Measurements from ENCODE around the gene MYO5B.
"Not testable (repeated sequence)": the region's sequence is repeated elsewhere in the genome, so short reads cannot be mapped to it uniquely, and the experiment has no call there.

MYO5B gene

DNA sequence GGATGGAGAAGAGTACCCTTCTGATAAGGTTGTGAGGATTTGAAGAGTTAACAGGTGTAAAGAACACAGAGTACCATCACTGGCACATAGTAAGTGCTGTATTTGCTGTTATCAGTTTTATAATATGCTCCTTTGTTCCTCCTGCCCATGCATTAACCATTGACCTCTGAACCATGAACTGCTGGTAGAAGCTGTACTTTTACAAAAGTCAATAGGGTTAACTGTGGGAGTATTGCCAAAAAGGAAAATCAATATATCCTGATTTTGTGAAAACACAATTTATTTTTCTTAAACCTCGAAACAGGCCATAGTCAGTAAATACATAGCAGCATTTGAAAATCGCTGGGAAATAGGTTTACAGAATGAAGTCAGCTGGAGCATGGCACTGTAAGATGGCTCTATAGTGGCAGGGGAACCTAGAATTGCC lies 362.7 kb downstream of the MYO5B start:
- no peak for DNase-seq (ENCODE audit: low spot score)

DNA sequence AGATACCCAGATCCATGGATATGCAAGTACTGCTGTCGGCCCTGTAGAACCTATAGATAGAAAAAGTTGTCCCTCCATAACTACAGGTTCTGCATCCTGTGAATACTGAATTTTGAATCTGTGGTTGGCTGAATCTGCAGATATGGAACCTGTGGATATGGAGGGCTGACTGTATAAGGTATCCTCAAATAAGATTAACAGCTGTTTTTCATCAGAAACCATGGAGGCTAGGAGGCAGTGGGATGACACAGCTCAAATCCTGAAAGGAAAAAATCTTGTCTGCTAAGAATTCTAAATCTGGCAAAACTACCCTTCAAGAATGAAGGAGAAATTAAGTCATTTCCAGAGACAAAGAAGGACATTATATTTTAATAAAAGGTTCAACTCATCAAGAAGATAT lies 367.0 kb downstream of the MYO5B start:
- DNase-seq (ENCODE audit: low spot score) = no peak

DNA sequence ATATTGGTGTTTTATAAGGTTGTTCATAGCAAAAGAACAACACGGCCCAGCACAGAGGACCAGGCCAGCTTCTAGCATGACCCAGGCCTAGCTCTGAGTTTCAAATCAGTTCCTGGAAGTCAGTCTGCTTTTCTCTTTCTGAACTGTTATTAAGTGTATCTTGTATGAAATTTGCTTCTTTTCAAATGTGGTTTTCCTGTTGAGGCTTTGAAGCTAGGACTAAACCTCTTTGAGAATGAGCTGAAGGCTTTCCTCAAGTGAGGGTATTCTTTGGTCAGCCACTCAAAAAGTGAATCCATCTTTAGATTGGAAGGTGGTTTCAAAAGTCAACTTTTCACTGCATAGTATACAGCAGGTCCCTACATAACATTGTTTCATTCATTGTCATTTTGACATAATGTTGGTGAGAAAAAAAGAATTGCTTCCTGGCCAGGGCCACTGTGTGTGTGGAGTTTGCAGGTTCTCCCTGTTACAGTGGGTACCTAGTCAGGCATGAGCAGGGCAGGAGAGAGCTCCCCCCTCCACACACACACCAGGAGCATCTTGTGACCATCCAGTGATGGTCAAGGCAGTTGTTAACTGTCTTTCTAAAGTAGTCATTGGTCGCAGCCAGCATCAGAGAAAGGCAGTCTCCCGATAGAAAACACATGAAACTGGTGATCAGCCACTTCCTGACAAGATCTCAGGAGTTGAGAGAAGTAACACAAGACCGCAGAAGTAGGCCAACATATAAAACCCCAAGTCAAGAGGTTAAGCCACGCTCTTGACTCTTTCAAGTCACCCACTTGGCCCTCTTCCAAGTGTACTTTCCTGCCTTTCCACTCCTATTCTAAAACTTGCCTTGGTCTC lies 374.9 kb downstream of the MYO5B start:
- no peak for DNase-seq (ENCODE audit: low spot score)

DNA sequence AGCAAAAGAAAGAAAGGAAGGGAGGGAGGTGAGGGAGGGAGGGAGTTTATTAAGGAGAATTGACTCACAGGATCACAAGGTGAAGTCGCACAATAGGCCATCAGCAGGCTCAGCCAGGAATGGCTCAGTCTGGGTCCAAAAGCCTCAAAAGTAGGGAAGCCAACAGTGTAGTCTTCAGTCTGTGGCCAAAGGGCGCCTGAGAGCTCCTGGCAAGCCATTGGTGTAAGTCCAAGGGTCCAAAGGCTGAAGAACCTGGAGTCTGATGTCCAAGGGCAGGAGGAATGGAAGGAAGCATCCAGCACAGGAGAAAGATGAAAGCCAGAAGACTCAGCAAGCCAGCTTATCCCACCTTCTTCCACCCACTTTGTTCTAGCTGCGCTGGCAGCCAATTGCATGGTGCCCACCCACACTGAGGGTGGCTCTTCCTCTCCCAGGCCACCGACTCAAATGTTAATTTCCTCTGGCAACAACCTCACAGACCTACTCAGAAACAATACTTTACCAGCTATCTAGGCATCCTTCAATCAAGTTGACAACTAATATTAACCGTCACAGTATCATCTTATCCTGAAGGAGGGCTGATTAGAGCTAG lies 375.8 kb downstream of the MYO5B start:
- DNase-seq (ENCODE audit: low spot score) = no peak

DNA sequence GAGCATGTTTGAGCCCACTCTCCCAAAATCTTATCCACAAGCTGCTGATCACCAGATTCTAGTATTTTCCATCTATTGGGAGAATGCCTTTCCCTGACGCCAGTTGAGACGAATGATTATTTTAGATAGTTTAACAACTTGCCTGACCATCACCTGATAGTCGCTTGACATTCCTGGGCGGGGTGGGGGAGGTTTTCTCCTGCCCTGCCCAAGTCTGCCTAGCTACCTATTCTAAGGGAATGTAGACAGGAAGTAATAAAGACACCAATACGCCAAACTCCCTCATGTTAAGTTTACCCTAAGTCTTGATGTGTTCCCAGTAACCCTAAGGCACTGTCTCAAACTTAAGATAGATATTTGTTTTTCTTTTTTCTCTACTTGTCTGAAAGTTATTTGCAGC lies 377.0 kb downstream of the MYO5B start:
- no peak for DNase-seq (ENCODE audit: low spot score)

DNA sequence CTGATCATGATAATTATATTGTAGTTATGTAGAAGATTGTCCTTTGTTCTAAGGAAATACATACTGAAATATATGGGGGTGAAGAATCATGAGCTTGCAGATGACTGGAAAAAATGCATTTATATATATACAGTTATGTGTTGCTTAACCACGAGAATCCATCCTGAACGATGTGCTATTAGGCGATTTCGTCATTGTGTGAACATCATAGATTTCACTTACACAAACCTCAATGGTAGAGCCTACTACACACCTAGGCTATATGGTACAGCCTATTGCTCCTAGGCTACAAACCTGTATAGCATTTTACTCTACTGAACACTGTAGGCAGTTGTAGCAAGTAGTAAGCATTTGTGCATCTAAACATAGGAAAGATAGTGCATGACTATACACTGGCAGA lies 379.0 kb downstream of the MYO5B start:
- DNase-seq (ENCODE audit: low spot score) = no peak

DNA sequence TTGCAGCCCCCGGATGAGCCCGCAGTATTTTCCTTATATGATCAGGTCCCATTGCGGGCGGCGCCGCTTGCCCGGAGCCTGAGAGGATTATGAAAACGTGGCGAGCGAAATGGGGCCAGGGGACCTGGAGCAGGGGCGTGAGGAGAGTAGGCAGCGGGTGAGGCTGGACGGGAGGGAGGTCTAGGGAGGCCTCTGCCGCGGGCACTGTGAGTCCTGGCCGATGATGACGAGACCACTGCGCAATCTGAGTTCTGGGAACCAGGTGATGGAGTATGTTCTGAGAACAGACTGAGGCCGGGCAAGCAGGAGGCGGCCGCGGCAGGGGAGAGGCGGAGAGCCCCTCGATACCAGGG lies 380.8 kb downstream of the MYO5B start:
- peak; percentile 54 for DNase-seq (ENCODE audit: low spot score)

DNA sequence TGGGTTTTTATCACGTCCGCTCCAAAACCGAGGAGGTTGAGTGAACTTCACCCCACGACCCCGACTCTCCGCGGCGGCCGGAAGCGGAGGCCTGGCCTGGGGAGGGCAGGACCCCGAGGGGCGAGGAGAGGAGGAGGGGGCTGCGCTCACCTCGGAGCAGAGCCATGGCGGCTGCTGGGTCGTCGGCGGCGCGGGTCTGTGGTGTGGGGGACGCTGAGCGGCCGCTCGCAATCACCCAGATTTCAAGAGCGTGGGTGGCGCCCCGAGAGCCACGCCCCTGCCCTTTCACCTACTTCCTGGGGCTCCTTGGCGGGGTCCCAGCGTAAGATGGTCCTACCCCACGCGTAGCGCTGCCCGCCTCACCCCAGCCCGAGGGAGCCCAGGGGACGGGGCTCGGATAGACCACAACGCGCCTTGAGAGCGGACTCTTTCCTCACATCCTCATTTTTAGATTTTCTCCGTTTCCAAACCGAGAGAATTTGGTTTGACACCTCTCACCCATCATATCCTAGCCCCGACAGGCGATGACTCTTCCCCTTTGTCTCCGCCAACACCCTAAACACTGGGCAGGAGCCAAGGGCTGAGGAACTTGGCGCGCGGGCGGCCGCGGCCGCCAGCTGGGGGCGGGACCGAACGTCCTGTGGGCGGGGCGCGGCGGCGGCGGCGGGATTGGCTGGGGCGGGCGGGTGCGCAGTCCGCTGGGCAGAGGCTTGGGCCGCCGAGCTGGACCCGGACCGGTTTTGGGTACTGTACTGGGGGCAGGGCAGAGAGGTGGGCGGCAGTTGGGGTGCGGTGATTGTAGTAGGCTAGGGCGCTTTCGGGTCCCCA lies 381.4 kb downstream of the MYO5B start, which contains the start of gene ACAA2:
TSS of gene ACAA2 (minus strand) at position 215 of the 828 bp plus-strand sequence. CDS start at position 166, 49 bp downstream.
- DNase-seq (ENCODE audit: low spot score) = peak; percentile 89

DNA sequence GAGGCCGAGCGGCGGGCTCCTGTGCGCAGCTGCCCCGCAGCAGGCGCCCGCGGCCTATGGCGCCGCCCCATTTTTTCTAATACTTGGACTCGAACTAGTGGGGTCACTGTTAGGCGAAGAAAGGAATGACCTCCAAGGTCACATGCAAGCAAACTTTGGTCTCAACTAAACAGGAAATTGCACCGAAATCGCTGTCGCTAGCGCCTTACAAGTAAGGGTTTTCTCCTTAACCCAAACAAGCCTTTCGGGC lies 382.0 kb downstream of the MYO5B start:
- peak; percentile 37 for DNase-seq (ENCODE audit: low spot score)

DNA sequence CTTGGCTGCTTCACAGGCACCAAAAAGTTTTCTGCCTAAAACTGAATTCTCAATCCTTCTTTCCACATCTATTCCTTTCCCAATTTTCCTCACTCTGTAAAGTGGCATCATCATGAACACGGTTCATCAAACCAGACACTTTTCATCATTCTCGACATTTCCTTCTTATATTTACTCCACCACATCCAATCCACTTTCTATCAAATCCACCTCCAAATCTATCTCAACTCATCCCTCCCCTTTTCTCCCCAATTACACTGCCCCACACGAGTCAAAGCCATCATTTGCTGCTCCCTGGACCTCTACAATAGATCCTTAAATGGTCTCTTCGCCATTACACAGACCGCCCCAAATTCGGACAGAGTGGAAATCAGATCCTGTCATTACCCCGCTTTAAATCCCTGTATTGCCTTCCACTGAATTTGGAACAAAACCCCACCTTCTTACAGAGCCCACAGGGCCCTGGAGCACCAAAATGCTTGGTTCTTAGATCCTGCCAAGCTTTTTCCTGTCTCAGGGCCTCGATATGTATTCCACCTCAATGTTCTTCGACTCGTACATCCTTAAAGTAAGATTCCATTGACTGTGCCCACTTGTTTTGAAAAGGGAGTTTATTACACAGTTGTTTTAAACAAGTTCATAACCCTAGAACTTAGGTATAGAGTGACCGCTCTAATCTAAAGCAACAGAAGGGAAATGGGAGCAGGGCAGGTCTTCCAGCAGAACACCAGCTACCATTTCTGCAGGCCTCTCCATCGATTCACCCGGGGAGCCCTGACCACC lies 382.5 kb downstream of the MYO5B start:
- DNase-seq (ENCODE audit: low spot score) = no peak

DNA sequence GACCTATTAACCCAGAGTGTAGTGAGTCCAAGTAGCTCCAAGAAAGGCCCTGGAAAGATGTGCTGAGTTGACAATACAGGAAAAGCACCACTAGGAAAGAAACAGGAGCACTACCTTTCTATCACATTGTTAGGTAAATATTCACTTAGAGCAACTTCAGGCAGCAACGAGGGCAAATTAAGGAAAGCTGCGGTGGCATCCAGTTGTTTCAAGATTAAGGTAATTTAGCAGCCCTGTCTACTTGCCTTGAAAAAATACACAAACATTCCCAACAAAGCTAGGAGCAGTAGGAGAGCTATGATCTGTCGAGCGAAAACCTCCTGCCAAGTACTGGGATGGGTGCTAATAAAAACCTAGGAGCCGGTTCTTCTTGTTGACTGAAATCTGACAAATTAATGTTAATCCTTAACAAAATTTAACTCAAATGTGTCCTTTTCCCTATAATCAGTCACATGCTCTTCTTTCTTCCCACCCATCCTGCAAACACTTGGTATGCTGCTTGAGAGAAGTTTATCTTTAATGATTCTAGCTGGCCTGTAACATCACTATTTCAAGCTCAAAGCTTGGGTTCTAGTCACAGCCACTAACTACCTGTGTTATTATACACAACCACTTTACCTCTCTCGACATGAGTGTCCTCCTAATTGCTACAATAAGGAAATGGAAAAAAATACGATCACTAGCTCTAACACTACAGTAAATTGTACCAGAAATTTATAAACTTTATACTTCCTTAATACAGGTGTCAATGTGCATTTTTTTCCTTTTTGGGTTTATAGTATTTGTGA lies 383.6 kb downstream of the MYO5B start:
- DNase-seq (ENCODE audit: low spot score) = no peak

DNA sequence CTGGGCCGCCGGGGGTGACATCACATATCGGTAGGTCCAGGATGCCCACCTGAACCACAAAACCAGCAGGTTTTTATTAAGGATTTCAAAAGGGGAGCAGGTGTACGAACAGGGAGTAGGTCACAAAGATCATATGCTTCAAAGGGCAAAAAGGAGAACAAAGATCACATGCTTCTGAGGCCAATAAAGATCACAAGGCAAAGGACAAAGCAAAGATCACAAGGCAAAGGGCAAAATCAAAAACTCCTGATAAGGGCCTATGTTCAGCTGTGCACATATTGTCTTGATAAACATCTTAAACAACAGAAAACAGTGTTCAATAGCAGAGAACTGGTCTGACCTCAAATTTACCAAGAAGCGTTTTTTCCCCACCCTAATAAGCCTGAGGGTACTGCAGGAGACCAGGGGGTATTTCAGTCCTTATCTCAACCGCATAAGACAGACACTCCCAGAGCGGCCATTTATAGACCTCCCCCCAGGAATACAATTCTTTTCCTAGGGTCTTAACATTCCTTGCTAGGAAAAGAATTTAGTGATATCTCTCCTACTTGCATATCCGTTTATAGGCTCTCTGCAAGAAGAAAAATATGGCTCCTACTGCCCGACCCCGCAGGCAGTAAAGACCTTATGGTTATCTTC lies 386.3 kb downstream of the MYO5B start:
- DNase-seq (ENCODE audit: low spot score) = not testable (repeated sequence)

DNA sequence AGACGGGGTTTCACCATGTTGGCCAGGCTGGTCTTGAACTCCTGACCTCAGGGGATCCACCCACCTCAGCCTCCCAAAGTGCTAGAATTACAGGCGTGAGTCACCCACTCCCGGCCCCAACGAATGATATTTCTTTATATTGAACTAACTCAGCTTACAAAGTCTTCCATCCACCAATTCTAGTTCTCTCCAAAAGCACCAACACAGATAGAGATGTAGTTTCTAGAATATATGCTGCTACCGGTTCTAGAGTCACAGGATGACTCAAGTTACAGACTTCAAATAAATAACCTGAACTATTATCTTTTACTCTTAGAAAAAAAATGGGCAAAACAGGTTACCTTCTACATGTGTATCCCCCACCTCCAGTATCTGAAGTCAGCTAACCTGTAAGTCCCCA lies 390.9 kb downstream of the MYO5B start:
- no peak for DNase-seq (ENCODE audit: low spot score)

DNA sequence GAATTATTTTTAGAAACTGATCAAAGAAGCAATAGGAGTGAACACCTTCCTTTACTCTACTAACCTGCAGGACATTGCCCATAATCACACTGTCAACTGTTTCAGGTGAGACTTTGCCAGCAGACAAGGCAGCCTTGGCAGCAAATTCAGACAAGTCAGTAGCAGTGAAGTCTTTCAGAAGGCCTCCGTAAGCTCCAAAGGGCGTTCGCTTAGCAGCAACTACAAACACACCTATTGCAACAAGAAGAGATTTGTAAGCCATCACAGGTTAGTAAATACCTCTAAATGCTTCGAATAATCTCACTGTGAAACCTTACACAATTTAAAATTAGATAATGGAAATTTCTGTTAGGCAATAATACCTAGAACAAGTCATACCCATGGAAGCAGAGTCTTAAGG lies 392.3 kb downstream of the MYO5B start:
- no peak for DNase-seq (ENCODE audit: low spot score)

DNA sequence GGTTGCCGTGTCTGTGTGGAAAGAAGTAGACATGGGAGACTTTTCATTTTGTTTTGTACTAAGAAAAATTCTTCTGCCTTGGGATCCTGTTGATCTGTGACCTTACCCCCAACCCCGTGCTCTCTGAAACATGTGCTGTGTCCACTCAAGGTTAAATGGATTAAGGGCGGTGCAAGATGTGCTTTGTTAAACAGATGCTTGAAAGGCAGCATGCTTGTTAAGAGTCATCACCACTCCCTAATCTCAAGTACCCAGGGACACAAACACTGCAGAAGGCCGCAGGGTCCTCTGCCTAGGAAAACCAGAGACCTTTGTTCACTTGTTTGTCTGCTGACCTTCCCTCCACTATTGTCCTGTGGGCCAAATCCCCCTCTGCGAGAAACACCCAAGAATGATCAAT lies 394.5 kb downstream of the MYO5B start:
- DNase-seq (ENCODE audit: low spot score) = not testable (repeated sequence)

DNA sequence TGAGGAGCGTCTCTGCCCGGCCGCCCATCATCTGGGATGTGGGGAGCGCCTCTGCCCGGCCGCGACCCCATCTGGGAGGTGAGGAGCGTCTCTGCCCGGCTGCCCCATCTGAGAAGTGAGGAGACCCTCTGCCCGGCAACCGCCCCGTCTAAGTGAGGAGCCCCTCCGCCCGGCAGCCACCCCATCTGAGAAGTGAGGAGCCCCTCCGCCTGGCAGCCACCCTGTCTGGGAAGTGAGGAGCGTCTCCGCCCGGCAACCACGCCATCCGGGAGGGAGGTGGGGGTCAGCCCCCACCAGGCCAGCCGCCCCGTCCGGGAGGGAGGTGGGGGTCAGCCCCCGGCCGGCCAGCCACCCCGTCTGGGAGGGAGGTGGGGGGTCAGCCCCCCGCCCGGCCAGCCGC lies 395.1 kb downstream of the MYO5B start:
- not testable (repeated sequence) for DNase-seq (ENCODE audit: low spot score)

DNA sequence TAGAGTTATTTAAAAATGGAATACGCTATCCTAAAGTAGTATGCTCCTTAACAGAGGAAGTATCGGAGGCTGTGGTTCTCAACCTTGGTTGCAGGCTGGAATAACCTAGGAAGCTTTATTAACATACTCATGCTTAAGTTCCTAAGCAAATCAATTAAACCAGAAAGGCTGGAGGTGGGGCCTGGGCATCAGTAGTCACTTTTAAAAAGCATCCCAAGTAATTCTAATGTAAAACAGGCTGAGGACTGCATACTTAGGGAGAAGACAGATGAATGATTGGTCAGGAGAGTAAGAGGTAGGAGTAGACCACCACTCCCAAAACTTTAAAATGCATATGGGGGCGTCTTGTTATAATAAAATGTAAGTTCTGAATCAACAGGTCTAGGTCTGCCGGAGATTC lies 396.9 kb downstream of the MYO5B start:
- DNase-seq (ENCODE audit: low spot score) = no peak

DNA sequence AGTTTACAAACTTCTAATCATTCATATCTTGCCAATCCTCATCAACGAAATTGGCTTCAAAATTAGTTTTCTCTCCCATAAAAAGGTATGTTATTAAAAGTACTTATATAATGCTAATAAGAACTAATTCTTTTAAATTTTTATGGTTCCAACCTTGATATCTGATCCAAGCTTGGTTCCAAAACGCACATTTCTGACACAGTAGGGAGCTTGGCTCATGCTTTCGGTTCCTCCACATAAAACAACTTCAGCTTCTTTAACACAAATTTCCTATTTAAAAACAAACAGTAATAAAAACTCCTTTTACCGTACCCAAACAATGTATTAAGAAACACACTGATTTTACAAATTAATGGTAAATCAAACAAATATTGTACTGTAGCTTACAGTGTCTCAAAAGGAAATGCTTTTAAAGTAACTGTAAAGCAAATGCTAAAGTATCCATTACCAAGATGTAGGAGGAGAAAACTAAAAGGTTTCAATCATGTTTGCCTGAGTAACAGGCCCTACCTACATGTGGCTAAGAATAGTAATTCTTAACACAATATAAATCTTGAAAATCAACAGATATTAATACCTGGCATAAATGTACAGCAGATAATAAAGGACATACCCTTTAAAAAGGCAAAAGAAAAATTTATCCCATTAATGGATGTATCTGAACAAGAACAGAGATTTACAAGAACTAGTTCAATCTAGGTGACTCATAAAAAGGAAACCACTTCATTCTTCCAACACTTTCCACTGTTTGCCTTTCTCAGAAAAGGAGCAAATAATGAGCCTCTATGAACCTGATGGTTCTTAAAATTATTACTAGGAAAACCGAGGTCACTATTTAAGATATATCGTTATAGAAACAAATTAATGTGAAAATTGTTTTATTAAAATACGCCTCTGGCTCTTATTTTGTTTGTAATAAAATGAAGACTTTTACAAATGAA lies 399.1 kb downstream of the MYO5B start:
- no peak for DNase-seq (ENCODE audit: low spot score)

DNA sequence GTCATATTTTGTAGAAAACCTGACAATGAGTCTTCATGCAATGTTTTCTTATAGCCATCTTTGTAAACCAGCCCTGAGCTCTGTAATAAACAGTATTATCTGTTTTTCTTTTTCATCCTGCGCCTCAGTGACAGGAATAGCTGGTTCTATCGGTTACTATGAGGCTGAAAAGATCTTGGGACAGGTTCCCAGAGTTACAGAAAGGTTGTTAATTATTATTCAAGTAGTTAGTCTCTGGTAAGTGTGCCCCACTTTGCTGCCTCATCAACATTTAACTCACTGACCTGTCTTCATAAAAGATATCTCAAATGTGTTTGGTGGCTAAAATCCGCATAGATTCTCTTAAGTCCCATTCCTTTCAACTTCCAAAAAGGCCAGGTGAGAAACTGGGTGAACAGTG lies 400.2 kb downstream of the MYO5B start:
- no peak for DNase-seq (ENCODE audit: low spot score)

All from Ammon's horn (tissue), 1 donor.